ENCODE data around the gene TUBA3C. TPM values are rescaled to one million over a fixed set of nuclear protein-coding genes. Genes with fewer than 3 reads are reported as not detected.
"Not testable (repeated sequence)": the region's sequence is repeated elsewhere in the genome, so short reads cannot be mapped to it uniquely, and the experiment has no call there.

The TUBA3C gene
- total RNA-seq = not detected

DNA sequence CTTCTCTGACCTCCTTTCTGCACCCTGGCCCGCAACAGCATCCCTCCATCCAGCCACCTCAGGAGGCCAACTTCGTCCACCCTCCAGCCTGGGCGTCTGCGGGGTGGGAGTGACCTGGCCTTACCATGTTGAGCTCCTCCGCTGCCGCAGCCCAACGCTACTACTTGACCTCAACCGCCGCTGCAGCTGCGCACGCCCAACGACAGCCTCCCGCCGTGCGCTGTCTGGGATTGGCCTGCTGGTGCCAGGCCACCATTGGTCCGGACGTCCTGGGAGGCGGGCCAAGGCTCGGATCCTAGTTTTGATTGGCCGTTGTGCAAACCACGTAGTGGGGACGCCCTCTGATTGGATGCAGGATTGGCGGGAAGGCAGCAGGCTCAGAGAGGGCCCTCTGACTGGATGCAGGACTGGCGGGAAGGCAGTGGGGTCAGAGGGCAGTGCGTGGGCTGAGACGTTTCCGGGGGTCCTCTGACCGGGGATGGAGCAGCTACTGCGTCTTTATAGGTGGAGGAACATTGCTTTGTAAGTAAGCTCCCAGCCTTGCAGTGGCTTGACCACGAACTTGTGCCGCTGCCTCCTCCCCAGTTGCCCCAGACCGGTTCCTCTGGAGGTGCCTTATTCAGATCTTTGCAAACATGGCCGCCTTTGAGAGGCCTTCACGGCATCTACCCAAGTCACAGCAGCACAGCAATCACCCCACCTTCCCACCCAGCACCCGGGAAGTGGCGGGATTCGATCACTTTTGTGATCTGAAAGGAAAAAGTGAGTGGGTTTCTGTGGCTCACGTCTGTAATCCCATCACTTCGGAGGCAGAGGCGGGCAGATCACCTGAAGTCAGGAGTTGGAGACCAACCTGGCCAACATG, at the start of gene TUBA3C:
TSS of gene TUBA3C (minus strand) at position 204 of the 865 bp plus-strand sequence. CDS start at position 127, 77 bp downstream.
- DNase-seq (ENCODE audit: low spot score) = peak; percentile 29

DNA sequence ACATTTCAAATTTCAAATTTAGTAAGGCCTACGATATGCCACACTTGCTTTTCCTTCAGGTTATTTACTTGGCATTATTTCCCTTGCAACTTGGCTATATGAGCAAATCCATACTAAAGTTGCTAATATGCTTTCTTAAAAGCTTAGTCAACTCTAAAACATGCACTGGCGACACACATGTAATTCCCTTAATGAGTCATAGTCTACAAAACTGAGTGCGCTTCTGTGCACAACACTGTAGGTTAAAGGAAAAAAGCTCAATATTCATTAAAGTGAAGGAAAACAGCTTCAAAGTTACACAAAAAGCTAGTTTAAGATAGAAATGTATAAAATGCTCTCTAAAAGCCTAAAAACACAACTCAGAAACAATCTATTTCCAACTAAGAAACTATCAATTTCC, 25.8 kb upstream of the TUBA3C start:
- not testable (repeated sequence) for DNase-seq (ENCODE audit: low spot score)

- not testable (repeated sequence) for DNase-seq (ENCODE audit: low spot score)
Observed at GRCh38 chr13:19192622-19193021, 11.0 kb upstream of the TUBA3C start.

GRCh38 chr13:19189911-19190310, 8.3 kb upstream of the TUBA3C start:
- DNase-seq (ENCODE audit: low spot score) = not testable (repeated sequence)

DNA sequence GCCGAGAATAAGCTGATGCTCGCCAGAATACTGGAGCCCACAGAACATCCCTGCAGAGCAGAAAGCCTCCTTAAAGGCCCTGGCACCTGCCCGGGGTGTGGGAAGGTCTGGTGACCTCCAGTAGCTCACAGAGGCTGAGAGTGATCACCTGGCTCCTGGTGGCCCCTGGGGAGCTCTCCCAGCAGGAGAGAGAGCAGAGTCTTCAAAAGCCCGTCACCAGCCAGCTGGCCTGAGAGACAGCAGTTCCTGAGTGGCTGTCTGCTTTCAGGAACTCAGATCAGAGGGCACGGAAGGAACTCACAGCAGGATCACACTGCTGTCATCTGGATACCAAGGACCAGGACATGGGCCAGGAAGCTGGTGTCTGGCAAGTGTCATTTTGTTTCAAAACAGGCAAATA, 7.7 kb upstream of the TUBA3C start:
- DNase-seq (ENCODE audit: low spot score) = peak; percentile 10

DNA sequence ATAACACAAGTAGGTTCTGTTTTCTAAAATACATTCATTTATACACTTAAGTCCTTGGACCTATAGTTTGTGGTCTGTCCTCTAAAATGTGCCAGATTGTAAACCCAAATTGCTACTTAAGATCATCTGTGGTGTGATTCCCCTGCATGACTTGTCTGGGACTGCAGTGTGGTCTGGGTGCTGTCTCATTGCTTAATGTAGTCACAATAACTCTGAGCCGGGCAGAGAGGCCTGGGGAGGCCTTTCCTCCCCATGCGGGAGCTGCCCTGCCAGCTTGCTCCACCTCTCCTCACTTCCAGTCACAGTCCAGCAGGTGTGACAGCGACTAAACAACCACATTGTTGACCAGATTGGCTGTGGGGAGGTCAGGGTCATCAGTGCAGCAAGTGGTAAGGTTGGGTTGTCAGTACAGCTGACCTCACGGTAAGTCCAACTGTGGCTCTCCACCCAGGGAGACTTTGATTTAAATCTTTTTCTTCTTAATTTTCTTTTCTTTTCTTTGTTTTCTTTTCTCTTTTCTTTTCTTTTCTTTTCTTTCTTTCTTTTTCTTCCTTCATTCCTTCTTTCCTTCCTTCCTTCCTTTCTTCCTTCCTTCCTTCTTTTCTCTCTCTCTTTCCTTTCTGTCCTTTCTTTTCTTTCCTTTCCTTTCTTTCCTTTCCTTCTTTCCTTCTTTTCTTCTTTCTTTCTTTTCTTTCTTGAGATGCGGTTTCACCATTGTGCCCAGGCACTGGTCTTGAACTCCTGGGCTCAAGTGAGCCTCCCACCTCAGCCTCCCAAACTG, 4.4 kb upstream of the TUBA3C start:
- peak; percentile 10 for DNase-seq (ENCODE audit: low spot score)

GRCh38 chr13:19185086-19185864, 3.7 kb upstream of the TUBA3C start:
- DNase-seq (ENCODE audit: low spot score) = peak; percentile 24

GRCh38 chr13:19184176-19184575, 2.6 kb upstream of the TUBA3C start:
- peak; percentile 8 for DNase-seq (ENCODE audit: low spot score)

- no peak for DNase-seq (ENCODE audit: low spot score)
Observed at GRCh38 chr13:19183676-19184075, 2.1 kb upstream of the TUBA3C start.

GRCh38 chr13:19182536-19182935, 912 bp upstream of the TUBA3C start:
- peak; percentile 4 for DNase-seq (ENCODE audit: low spot score)

DNA sequence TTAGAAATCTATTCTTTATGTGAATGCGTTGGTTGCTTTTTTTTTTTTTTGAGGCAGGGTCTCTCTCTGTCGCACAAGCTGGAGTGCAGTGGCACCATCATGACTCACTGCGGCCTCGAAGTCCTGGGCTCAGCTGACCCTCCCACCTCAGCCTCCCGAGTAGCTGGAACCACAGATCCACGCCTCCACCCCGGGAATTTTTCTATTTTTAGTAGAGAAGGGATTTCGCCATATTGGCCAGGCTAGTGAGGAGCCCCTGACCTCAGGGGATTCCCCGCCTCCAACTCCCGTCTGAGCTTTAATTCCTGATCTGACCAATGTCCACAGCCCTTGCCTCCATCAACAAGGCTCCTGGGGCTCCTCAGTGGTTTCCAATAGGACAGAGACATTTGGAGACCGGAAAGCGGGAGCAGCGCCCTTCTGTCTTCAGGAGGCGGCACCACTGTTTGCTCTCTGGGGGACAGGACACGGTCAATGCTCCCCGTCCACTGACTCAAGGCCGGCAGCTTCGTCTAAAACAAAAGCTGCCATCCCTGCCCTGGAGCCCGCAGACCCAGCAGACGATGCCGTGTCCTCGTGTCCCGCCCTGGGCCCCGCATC, 503 bp downstream of the TUBA3C start:
- DNase-seq (ENCODE audit: low spot score) = peak; percentile 25

GRCh38 chr13:19179916-19180315, 1.7 kb downstream of the TUBA3C start:
- DNase-seq (ENCODE audit: low spot score) = peak; percentile 28

DNA sequence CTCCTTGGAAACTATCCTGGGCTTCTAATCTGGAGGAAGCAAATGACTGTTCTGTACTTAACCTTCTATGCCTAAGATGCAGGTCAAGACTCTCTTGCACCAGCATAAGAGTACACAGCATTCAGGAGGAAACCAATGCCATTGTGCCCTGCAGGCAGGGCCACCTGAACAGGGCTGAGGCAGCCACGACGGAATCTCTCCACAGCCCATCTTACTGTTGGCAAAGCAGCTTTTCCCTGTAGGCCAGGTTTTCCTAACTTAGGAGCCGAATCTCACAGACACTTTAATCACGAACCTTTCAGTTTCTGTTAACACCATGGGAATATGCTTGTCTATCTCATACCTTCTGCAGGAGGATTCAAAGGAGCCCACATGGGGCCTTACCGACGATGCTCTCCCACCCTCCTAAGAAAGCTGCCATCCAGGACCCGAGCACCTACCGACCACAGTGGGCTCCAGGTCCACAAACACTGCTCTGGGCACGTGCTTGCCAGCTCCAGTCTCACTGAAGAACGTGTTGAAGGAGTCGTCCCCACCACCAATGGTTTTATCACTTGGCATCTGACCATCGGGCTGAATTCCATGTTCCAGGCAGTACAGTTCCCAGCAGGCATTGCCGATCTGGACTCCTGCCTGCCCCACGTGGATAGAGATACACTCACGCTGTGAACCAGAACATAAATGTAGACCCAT, 2.6 kb downstream of the TUBA3C start:
- peak; percentile 9 for DNase-seq (ENCODE audit: low spot score)

- DNase-seq (ENCODE audit: low spot score) = not testable (repeated sequence)
Observed at GRCh38 chr13:19176981-19177776, 4.4 kb downstream of the TUBA3C start.

DNA sequence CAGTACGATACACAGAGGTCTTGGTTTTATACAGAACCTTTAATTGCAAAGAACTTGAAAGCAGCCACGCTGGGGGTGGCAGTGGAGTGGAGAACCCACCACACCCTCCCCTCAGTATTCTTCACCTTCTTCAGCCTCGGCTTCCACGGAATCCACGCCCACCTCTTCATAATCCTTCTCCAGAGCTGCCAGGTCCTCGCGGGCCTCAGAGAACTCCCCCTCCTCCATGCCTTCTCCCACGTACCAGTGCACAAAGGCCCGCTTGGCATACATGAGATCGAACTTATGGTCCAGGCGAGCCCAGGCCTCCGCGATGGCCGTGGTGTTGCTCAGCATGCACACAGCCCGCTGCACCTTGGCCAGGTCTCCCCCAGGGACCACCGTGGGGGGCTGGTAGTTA, 7.9 kb downstream of the TUBA3C start:
- DNase-seq (ENCODE audit: low spot score) = no peak

DNA sequence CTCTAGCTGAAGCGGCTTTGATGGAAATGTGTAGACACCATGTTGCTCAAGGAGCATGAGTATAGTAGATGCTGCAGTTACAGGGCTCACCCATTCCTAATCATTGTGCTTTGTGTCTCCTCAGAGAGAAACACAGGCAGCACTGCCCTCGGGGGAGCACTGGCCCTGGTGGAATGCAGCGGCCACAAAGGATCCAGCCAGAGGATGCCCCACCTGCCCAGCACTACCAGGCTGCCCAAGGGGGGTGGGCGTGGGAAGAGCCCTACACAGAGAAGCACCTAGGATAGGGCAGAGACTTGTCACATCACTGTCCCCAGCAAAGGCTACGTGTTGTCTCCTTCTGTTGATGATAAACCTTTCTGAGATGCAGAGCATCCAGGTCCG, 9.0 kb downstream of the TUBA3C start:
- no peak for DNase-seq (ENCODE audit: low spot score)

DNA sequence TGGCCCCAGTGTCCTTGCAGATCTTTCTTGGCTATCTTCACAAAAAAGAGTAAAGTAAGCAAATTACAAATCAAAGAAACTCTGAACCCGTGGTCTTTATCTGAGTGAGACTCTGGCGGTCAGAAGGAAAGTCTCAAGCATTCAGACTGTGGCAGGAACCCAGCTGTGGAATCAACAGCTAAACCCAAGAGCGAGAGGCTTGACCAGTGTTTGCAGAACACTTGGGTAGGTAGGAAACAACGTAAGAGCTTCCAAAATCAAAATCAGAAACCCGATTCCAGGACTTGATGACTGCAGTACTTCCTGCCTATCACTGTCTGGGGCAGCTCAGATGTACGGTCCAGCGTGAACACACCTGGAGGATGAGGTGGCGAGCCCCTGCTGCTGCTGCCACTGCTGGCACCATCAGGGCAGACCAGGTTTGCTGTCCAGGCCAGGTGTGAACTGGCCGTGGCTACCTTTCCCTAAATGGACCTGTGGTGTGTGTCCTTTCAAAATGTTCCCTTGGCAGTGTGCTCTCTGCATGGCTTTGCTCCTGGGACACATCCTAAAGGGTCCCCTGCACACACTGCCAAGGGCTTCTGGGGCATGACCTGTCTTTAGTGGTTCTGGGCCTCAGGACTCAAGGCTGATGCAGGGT, 9.5 kb downstream of the TUBA3C start:
- DNase-seq (ENCODE audit: low spot score) = no peak

- DNase-seq (ENCODE audit: low spot score) = no peak
Observed at GRCh38 chr13:19171563-19171962, 10.1 kb downstream of the TUBA3C start.

- no peak for DNase-seq (ENCODE audit: low spot score)
Observed at GRCh38 chr13:19169991-19170390, 11.6 kb downstream of the TUBA3C start.

DNA sequence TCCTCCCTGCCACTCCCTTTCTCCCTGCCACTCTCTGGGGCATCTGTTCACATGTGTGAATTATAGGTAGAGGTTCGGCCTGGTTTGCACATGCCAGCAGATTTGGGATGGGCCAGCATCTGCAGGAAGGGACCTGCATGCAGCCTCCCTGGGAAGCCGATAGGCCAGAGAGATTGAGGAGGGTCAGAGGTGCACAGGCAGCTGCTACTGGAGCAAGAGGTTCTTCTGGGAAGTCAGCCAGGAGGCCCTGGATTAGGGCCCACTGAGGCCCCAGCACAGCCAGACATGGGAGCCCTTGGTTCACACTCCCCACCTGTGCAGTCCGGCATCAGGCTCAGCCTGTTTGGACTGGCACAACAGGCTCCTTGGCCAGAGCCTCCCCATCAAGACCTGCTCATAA, 12.1 kb downstream of the TUBA3C start:
- DNase-seq (ENCODE audit: low spot score) = no peak
